Epithelial cell of esophagus (primary cell): ENCODE results near the gene COX10.

Experiments
- DNase-seq: peaks from one replicate; pipeline ENCODE4 v3.0.0; 2010; ENCODE audit warnings: low read depth
- H3K4me3 ChIP-seq: 2 replicates; pipeline ENCODE4 v1.5.1; 2011; ENCODE audit warnings: mild to moderate bottlenecking, low read length, control low read depth
- CTCF ChIP-seq: IDR thresholded peaks from 2 replicates; pipeline ENCODE4 v1.5.1; 2011; ENCODE audit warnings: low read depth, mild to moderate bottlenecking, low read length, control low read depth, inconsistent platforms; ENCODE audit not compliant: insufficient read depth; ENCODE audit errors: missing control alignments

COX10 gene

GRCh38 chr17:14118951-14119350 lies 49.6 kb downstream of the COX10 start:
- no peak overlapping the region for H3K4me3 ChIP-seq
- no peak for TF ChIP-seq CTCF
- DNase-seq = no peak

DNA sequence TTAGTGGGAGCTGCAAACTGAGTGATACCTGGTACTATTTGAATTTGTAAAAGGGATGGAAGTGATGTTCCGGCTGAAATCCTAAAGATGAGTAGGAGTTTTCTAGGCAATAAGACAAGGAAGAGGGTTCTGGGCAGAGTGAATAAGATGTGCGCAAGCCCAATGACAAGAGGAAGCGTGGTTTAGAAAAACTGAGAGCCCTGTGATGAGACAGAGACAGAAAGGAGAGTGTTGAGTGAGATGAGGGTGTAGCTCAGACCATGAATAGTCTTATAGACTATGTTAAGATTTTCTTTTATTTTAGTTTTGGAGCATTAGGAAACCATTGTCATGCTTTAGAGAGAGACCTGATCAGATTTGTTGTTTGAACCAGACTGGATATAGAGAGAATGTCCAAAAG lies 50.2 kb downstream of the COX10 start:
- H3K4me3 ChIP-seq = no peak overlapping the region
- no peak for TF ChIP-seq CTCF
- no peak for DNase-seq

- no peak overlapping the region for H3K4me3 ChIP-seq
- no peak for TF ChIP-seq CTCF
- DNase-seq = no peak
Measured at GRCh38 chr17:14121952-14122351, 52.6 kb downstream of the COX10 start.

DNA sequence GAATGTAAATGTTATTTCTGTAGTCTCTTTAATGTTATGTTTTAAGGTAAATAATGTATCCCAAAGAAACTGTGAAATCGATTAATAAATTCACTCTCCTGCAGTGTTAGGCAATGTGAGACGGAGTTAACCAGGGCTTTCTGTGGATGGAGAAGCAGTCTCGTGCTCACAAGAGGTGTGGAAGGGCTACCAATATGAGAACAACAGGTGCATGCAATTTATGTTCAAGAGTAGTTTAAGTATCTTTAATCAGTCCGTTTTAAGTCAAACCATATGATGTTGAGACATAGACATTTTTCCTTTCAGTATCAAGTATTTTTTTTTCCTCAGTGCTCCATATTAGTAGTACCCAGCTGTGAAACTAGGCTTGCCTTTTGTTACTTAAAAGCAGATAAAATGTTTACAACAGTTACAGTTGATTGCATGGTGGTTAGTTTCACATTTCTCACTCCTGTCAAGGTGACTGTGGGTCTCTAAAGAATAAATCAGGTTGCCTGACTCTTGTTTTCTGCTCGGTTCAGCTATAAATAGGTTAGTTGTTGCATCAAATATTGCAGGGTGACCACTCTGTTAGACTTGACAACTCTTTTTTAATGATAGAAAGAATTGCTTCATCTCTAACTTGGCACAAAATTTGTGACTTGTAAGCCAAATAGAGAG lies 54.4 kb downstream of the COX10 start:
- no peak overlapping the region for H3K4me3 ChIP-seq
- no peak for TF ChIP-seq CTCF
- DNase-seq = no peak

DNA sequence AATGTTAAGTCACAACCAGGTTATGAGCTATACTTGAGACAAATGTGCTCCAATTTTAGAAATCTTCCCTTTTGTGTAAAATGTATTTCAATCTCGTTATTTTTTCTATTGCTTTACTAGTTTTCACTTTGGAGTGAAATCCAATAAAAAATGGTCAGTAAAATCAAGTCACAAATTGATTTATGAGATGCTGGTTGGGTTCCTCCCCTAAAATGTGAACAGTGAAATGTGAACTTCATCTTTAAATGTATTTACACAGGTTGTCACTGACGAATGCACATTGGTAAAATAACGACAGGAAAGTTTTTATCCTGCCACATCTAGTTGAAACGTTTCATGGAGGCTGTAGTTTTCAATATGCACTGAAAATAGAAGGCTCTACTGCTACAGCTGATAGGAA lies 55.5 kb downstream of the COX10 start:
- DNase-seq = no peak
- H3K4me3 ChIP-seq = no peak overlapping the region
- no peak for TF ChIP-seq CTCF

- no peak for TF ChIP-seq CTCF
- no peak for DNase-seq
- H3K4me3 ChIP-seq = no peak overlapping the region
Measured at GRCh38 chr17:14125518-14126137, 56.3 kb downstream of the COX10 start.

GRCh38 chr17:14133104-14133503 lies 63.8 kb downstream of the COX10 start:
- no peak for TF ChIP-seq CTCF
- DNase-seq = no peak
- H3K4me3 ChIP-seq = no peak overlapping the region
